GM10248 (cell line): Measurements from ENCODE around the gene PLA2G4B.
"Not testable (repeated sequence)": the region's sequence is repeated elsewhere in the genome, so short reads cannot be mapped to it uniquely, and the experiment has no call there.

Source experiments
- CTCF ChIA-PET: fragments of 300-600 bp; sonication (Branson Sonifier 250); formaldehyde crosslinking; extraction: SDS; loops from one replicate; lab custom pipeline; 2021; ENCODE audit warnings: antibody characterized with exemption; lab: Yijun Ruan, JAX
- POLR2A ChIA-PET: fragments of 350-650 bp; sonication (Branson Sonifier 250); formaldehyde crosslinking; extraction: SDS; loops from one replicate; lab custom pipeline; 2020; ENCODE audit warnings: antibody characterized with exemption; lab: Yijun Ruan, JAX
- DNase-seq: peaks from one replicate; pipeline ENCODE4 v3.0.0; 2012; ENCODE audit errors: extremely low spot score
- TF ChIP-seq, protein P1 (sequence below): IDR thresholded peaks from 2 replicates; pipeline ENCODE4 v1.5.1; 2012; ENCODE audit warnings: mild to moderate bottlenecking, low read depth; ENCODE audit errors: extremely low read depth, missing control alignments, control extremely low read depth

Gene PLA2G4B

GRCh38 chr15:41827880-41828806 lies 10.5 kb upstream of the PLA2G4B start, which contains the start of gene JMJD7:
Gene JMJD7, plus strand, starts transcription at chr15:41828092. Its CDS starts 33 bp downstream, at chr15:41828125.
- TF ChIP-seq, protein P1, sequence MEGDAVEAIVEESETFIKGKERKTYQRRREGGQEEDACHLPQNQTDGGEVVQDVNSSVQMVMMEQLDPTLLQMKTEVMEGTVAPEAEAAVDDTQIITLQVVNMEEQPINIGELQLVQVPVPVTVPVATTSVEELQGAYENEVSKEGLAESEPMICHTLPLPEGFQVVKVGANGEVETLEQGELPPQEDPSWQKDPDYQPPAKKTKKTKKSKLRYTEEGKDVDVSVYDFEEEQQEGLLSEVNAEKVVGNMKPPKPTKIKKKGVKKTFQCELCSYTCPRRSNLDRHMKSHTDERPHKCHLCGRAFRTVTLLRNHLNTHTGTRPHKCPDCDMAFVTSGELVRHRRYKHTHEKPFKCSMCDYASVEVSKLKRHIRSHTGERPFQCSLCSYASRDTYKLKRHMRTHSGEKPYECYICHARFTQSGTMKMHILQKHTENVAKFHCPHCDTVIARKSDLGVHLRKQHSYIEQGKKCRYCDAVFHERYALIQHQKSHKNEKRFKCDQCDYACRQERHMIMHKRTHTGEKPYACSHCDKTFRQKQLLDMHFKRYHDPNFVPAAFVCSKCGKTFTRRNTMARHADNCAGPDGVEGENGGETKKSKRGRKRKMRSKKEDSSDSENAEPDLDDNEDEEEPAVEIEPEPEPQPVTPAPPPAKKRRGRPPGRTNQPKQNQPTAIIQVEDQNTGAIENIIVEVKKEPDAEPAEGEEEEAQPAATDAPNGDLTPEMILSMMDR: no peak
- POLR2A ChIA-PET: no interaction called here

DNA sequence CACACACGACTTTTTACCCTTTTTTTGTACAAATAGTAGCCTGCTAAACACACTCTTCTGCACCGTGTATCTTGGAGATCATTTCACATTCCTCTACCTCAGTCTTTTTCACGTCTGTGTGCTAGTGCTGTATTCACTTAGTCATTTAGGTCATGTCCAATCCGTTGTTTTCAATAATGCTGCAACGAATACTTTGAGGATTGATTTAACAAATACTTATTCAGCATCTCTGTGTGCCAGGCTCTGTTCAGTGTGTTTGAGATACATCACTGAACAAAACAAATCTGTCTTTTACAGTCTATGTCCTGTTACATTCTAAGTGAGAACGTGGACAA lies 9.9 kb upstream of the PLA2G4B start:
- POLR2A ChIA-PET: no interaction called here
- DNase-seq: no peak
- CTCF ChIA-PET: interaction anchor here (3.7 kb wide), 1 partner anchor 17 kb away, joined by 15 read pairs; no protein-coding TSS in a partner anchor
- TF ChIP-seq, protein P1: no peak

More at GRCh38 chr15:41827880-41828806, 10.5 kb upstream of the PLA2G4B start, which contains the start of gene JMJD7:
- CTCF ChIA-PET: interaction anchor here (3.7 kb wide), 1 partner anchor 16 kb away, joined by 15 read pairs; no protein-coding TSS in a partner anchor
- peak; percentile 100 for DNase-seq

DNA sequence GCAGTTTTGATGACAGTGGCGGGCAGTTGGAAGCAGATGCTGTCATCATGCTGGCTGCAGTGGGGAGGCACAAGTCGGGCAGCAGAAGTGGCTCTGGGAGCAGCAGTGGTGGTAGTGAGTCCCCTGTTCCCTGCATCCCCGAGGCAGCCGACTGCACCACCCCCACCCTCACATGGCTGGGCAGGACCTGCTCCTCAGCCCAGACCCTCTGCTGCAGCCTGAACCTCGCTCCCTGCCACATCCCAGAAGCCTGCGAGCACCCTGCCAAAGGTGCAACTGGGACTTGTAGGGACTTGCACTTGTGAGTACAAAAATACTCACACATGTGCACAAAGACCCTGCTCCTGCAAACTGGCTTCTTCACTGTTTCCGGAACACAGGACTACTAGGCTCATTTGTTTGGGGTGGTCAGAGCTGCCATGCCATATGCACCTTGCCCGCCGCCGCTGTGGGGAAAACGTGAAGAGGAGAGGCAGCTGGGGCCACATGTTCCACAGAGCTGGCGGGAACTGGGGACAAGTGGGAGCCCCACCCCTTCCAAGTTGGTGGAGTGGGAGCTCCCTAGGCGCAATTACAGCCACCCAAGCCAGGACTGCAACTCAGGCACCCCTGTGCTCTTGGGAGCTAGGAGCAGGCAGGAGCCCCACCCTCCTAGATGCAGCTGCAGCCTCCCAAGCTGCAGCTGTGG lies 8.5 kb upstream of the PLA2G4B start:
- POLR2A ChIA-PET: interaction anchor here (0.7 kb wide), 1 partner anchor 22 kb away, joined by 3 read pairs; no protein-coding TSS in a partner anchor
- CTCF ChIA-PET: interaction anchor here (2.3 kb wide), 1 partner anchor 19 kb away, joined by 13 read pairs; no protein-coding TSS in a partner anchor
- DNase-seq: no peak
- TF ChIP-seq, protein P1: no peak

DNA sequence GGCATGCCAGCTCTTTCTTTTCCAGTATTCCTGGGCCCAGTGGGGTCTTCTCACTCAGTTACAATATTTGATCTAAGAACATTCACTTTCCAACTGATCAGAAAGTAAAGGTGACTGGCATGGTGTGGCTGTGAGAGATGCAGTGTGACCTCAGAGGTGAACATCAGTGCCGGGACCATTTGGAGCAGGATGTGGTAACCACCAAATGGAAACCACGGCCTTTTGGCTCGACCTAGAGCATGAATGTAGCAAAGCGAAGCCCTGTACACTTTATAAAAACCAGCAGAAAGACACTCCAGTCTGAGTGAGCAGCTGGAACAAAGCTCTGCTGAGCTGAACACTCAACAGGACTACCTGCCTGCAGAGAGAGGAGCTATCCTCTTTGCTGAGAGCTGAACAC lies 7.4 kb upstream of the PLA2G4B start:
- CTCF ChIA-PET: interaction anchor here (0.8 to 2.3 kb wide), 3 partner anchors 20 to 228 kb away, joined by 3 to 13 read pairs (median 4); no protein-coding TSS in a partner anchor
- DNase-seq, POLR2A ChIA-PET: not testable (repeated sequence)

- no peak for DNase-seq
- TF ChIP-seq, protein P1: no peak
- ChIA-PET CTCF (interaction anchor here (1.2 to 2.3 kb wide), 2 partner anchors 21 to 229 kb away, joined by 3 to 13 read pairs; no protein-coding TSS in a partner anchor), POLR2A (no interaction called here)
Measured at GRCh38 chr15:41832208-41832607, 6.4 kb upstream of the PLA2G4B start.

DNA sequence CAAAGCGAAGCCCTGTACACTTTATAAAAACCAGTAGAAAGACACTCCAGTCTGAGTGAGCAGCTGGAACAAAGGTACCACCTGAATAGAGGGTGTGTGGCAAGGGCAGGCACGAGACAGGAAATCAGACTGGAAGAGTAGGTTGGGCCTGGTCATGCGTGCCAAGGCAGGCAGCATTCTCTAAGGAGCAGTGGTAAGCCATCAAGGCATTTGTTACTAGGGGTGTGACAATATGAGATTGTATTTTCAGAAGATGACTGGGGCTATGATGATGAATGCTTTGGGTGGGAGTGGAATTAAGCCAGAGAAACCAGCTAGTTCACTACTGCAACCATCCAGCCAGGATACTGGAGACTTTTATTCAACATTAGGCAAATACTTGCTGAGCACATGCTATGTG lies 5.8 kb upstream of the PLA2G4B start:
- TF ChIP-seq, protein P1: no peak
- no peak for DNase-seq
- ChIA-PET CTCF (interaction anchor here (1.8 kb wide), 1 partner anchor 72 kb away, joined by 4 read pairs; no protein-coding TSS in a partner anchor), POLR2A (no interaction called here)
